DND-41 (cell line): ENCODE results near the gene NLE1.

Experiments
- EZH2 ChIP-seq: IDR thresholded peaks from 3 replicates; pipeline ENCODE4 v1.6.1; 2012; ENCODE audit warnings: borderline replicate concordance, low read depth, mild to moderate bottlenecking, moderate library complexity, low read length, inconsistent platforms; ENCODE audit not compliant: severe bottlenecking
- TF ChIP-seq, protein P1 (sequence below): IDR thresholded peaks from 2 replicates; pipeline ENCODE4 v1.5.1; 2012; ENCODE audit warnings: borderline replicate concordance, low read length, moderate library complexity, mild to moderate bottlenecking; ENCODE audit not compliant: poor library complexity, severe bottlenecking; ENCODE audit errors: extremely low read depth

DNA sequence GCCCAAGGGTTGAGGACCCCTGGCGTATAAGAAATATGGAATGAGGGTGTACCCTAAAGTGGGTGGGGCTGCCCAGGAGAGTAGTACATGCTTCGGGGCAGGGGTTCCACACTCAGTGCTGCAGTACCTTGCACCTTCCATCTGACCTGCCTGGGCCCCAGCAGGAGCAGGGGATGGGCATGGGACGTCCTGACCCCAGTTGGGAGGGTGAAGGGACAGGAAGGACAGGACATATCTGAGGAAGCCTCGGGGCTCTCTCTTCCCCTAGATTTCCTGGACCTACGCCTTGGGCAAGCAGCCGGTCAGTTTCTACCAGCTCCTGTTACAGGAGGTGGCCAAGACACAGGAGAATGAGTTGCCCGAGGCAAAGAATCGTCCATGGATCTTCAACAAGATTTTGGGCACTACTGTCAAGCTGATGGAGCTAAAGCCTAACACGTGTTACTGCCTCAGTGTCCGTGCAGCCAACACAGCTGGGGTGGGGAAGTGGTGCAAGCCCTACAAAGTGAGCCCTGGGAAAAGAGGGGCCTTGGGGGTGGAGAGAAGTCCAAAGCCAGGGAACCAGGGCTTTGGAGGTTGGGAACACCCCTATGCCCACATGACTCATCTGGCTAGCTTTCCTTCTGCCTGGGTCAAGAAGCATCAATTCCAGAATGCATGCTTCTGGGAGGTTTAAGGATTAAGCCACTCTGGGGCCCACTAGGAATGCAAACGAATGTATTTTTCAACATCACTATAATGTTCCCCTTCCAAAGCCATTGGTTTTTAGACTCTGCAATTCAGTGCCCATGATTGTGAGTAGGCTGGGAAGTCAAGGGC is 12.7 kb downstream of the NLE1 start:
- TF ChIP-seq, protein P1, sequence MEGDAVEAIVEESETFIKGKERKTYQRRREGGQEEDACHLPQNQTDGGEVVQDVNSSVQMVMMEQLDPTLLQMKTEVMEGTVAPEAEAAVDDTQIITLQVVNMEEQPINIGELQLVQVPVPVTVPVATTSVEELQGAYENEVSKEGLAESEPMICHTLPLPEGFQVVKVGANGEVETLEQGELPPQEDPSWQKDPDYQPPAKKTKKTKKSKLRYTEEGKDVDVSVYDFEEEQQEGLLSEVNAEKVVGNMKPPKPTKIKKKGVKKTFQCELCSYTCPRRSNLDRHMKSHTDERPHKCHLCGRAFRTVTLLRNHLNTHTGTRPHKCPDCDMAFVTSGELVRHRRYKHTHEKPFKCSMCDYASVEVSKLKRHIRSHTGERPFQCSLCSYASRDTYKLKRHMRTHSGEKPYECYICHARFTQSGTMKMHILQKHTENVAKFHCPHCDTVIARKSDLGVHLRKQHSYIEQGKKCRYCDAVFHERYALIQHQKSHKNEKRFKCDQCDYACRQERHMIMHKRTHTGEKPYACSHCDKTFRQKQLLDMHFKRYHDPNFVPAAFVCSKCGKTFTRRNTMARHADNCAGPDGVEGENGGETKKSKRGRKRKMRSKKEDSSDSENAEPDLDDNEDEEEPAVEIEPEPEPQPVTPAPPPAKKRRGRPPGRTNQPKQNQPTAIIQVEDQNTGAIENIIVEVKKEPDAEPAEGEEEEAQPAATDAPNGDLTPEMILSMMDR: no peak
- TF ChIP-seq EZH2: no peak
